Kidney (tissue), 14 donors: ENCODE results near the gene S1PR3. TPM values are rescaled to one million over a fixed set of nuclear protein-coding genes. Genes with fewer than 3 reads are reported as not detected.

ENCODE experiments used
- DNase-seq, 5 donors: peaks; one replicate each; pipeline ENCODE4 v3.0.0-alpha.2; 2013 to 2020
- FAIRE-seq: peaks from 2 replicates; lab custom pipeline; 2012; peaks lifted over from hg19 to GRCh38; lab: Jason Lieb, UNC
- H3K27ac ChIP-seq, 2 donors: one replicate each; pipeline ENCODE4 v1.7.0; 2013; ENCODE audit warnings: low read depth in 2 of 2, low read length in 2 of 2, inconsistent platforms in 1 of 2
- H3K27me3 ChIP-seq: one replicate; pipeline ENCODE4 v1.7.1; 2013; ENCODE audit warnings: low read length, inconsistent platforms; ENCODE audit not compliant: control insufficient read depth, insufficient read depth
- H3K36me3 ChIP-seq, 3 donors: one replicate each; pipeline versions ENCODE4 v1.7.0 to v1.7.1; 2013; ENCODE audit warnings: low read length in 3 of 3, control low read depth in 1 of 3, inconsistent platforms in 1 of 3; ENCODE audit not compliant: insufficient read depth in 3 of 3, control insufficient read depth in 2 of 3
- H3K4me1 ChIP-seq, 3 donors: one replicate each; pipeline versions ENCODE4 v1.7.0 to v1.7.1; 2013; ENCODE audit warnings: low read length in 3 of 3, inconsistent platforms in 1 of 3, low read depth in 1 of 3; ENCODE audit not compliant: control insufficient read depth in 2 of 3, insufficient read depth in 2 of 3
- H3K4me3 ChIP-seq, 3 donors: one replicate each; pipeline versions ENCODE4 v1.7.0 to v1.8.1; 2013; ENCODE audit warnings: low read length in 3 of 3, control low read depth in 1 of 3, inconsistent platforms in 1 of 3
- H3K9ac ChIP-seq, 3 donors: one replicate each; pipeline versions ENCODE4 v1.7.0 to v1.7.1; 2013; ENCODE audit warnings: low read length in 3 of 3, control low read depth in 1 of 3, inconsistent platforms in 1 of 3
- H3K9me3 ChIP-seq, 3 donors: one replicate each; pipeline versions ENCODE4 v1.7.0 to v1.7.1; 2013; ENCODE audit warnings: low read length in 3 of 3, control low read depth in 1 of 3, inconsistent platforms in 1 of 3; ENCODE audit not compliant: control insufficient read depth in 2 of 3, insufficient read depth in 1 of 3
- intact Hi-C: fragments of 100-400 bp; cut with DNase I; formaldehyde crosslinking; loops from one replicate; pipeline ENCODE4 v1.11.1; 2022
- polyA plus RNA-seq: library from polyadenylated mRNA; stranded (reverse); fragments of 350-450 nt; fragmentation: Illumina TruSeq; extraction: RNeasy Lipid Tissue Mini Kit (QIAGEN cat#74804); gene quantifications from one replicate; pipeline ENCODE4 v1.2.3, GENCODE V29; 2014; ENCODE audit warnings: low read depth, low replicate concordance; ENCODE audit not compliant: insufficient read depth
- total RNA-seq: library from RNA; stranded (reverse); fragmentation: NEBNext Ultra II Directional; extraction: Animal tissue kit (Norgen Biotek cat#: 25700); gene quantifications from one replicate; pipeline ENCODE4 v1.2.1, GENCODE V29; 2021
- TF ChIP-seq, protein P1 (sequence below): IDR thresholded peaks from 3 replicates; pipeline ENCODE4 v1.5.1; 2012; ENCODE audit warnings: mild to moderate bottlenecking, moderate library complexity, borderline replicate concordance; ENCODE audit not compliant: insufficient read depth; ENCODE audit errors: extremely low read depth
- donor health status: control.
- donor health status: control.
- donor health status: control.
- donor health status: control.
- donor health status: control.
- donor health status: DM: yes; HTN: yes; CAD: no.
- donor health status: Normal renal cell carcinoma (clear cell type).

The S1PR3 gene
- total and polyA plus RNA-seq, 2 donors from 2014 or later: 12.4 to 36.4 TPM

DNA sequence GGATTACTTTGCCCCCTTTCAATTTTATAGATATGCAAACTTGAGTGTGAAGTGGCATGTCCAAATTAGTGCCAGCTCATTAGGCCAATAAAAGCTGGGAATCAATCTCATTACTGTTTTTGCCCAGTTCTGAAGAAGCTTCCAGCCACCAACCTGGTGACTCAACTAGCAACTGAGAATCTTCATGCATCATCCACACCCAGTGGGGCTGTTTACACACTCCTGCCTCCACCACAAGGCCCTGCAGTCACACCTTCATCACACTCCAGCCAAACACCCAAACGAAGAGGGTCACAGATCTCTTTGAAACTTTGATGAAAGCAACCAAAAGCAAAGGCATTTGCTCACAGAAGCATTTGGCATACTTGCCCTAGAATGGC, 41.3 kb upstream of the S1PR3 start:
- intact Hi-C loops: no loop called here
- H3K36me3 ChIP-seq: no peaks in the 10 kb centered on the region
- TF ChIP-seq, protein P1, sequence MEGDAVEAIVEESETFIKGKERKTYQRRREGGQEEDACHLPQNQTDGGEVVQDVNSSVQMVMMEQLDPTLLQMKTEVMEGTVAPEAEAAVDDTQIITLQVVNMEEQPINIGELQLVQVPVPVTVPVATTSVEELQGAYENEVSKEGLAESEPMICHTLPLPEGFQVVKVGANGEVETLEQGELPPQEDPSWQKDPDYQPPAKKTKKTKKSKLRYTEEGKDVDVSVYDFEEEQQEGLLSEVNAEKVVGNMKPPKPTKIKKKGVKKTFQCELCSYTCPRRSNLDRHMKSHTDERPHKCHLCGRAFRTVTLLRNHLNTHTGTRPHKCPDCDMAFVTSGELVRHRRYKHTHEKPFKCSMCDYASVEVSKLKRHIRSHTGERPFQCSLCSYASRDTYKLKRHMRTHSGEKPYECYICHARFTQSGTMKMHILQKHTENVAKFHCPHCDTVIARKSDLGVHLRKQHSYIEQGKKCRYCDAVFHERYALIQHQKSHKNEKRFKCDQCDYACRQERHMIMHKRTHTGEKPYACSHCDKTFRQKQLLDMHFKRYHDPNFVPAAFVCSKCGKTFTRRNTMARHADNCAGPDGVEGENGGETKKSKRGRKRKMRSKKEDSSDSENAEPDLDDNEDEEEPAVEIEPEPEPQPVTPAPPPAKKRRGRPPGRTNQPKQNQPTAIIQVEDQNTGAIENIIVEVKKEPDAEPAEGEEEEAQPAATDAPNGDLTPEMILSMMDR: no peak
- H3K9ac ChIP-seq: no peak overlapping the region
- FAIRE-seq (no peak), DNase-seq (no peak)
- H3K4me1 ChIP-seq: peaks cover 0 to 3% (median 0%) of the 10 kb centered on the region in 3 donors
- H3K4me3 ChIP-seq: no peak overlapping the region
- no peak overlapping the region for H3K27ac ChIP-seq
- no peaks in the 10 kb centered on the region for H3K27me3 ChIP-seq
- H3K9me3 ChIP-seq: no peaks in the 10 kb centered on the region

DNA sequence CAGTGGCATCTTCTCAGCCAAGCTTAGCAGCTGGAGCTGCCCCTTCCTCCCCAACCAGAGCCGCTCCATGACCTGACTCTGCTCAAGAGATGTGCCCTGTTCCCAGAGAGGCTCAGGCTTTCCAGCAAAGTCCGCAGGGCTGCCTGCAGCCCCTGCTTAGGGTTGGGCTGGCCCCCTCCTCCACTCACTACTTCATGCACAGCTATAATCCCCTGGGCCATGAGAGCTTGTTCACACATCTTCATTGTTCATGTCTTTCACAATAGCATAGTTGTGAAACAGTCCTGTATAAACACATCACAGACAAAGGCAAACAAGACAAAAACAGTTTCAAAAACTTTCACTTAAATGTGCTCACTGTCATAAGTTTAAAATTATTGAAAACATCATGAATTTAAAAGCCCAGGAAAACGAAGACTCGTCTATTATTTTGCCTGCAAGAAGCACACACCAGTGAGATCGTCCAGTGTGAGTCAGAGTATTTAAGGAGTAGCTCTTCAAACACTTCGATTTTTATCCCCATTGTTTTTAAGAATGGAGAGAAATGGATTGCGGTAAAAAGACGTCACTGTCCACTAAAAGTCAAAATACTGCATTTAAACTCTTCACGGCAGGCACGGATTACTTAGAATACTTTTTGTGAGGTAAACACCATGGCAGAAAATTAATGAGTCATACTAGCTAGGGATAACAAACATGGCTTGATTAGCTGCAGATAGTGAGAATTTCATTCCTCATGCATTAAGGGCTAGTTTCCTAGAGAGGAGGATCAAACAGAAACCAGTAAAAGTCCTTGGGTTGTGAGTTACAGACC, 40.7 kb upstream of the S1PR3 start:
- intact Hi-C loops: no loop called here
- no peak overlapping the region for H3K9ac ChIP-seq
- H3K36me3 ChIP-seq: no peaks in the 10 kb centered on the region
- H3K27me3 ChIP-seq: no peaks in the 10 kb centered on the region
- H3K27ac ChIP-seq: no peak overlapping the region
- DNase-seq (no peak), FAIRE-seq (no peak)
- TF ChIP-seq, protein P1: no peak
- peaks cover 0 to 3% (median 0%) of the 10 kb centered on the region in 3 donors for H3K4me1 ChIP-seq
- H3K9me3 ChIP-seq: no peaks in the 10 kb centered on the region
- no peak overlapping the region for H3K4me3 ChIP-seq

DNA sequence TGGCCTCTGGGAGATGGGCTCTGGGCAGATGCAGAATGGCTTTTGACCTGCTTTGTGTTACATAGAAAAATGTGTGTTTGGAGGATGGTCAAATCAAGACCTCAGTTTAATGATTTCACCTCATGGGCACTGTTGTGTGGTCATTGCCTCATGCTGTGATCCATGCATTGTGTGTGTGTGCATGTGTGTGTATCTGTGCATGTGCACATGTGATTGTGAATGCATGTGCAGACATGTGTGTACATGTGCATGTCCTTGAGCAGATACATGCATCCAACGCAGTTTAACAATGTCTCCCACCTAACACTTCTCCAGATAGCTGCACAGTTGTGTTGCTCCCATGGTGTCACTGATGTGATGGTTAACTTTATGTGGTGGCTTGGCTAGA, 40.1 kb upstream of the S1PR3 start:
- no peaks in the 10 kb centered on the region for H3K27me3 ChIP-seq
- H3K9ac ChIP-seq: no peak overlapping the region
- DNase-seq: no peak
- no peaks in the 10 kb centered on the region for H3K36me3 ChIP-seq
- intact Hi-C loops: no loop called here
- H3K27ac ChIP-seq: no peak overlapping the region
- no peak overlapping the region for H3K4me3 ChIP-seq
- H3K4me1 ChIP-seq: peaks cover 0 to 3% (median 0%) of the 10 kb centered on the region in 3 donors
- H3K9me3 ChIP-seq: no peaks in the 10 kb centered on the region
- no peak for FAIRE-seq
- TF ChIP-seq, protein P1: no peak
